Inferior parietal cortex (tissue), 1 donor: ENCODE data around the gene USP7.
"Not testable (repeated sequence)": the region's sequence is repeated elsewhere in the genome, so short reads cannot be mapped to it uniquely, and the experiment has no call there.

Experiments used
- DNase-seq: peaks from one replicate; pipeline ENCODE4 v3.0.0-alpha.2; 2016; ENCODE audit errors: extremely low spot score

USP7 gene

GRCh38 chr16:8963821-8964441 is at the start of gene USP7:
Gene USP7, minus strand, starts transcription at chr16:8963906. Its CDS starts 621 bp downstream, at chr16:8963285.
- DNase-seq, result peak; percentile 87

- DNase-seq, result no peak
Observed at GRCh38 chr16:9013508-9013864, 49.8 kb upstream of the USP7 start.

- DNase-seq, result no peak
Observed at GRCh38 chr16:9012848-9013507, 49.3 kb upstream of the USP7 start.

GRCh38 chr16:9012330-9012729 is 48.6 kb upstream of the USP7 start:
- no peak for DNase-seq

GRCh38 chr16:9008601-9009260 is 45.0 kb upstream of the USP7 start:
- DNase-seq, result peak; percentile 61

- no peak for DNase-seq
Observed at GRCh38 chr16:9007177-9007794, 43.6 kb upstream of the USP7 start.

GRCh38 chr16:9004183-9004582 is 40.5 kb upstream of the USP7 start:
- no peak for DNase-seq

GRCh38 chr16:9003763-9004162 is 40.1 kb upstream of the USP7 start:
- no peak for DNase-seq

- no peak for DNase-seq
Observed at GRCh38 chr16:9003322-9003721, 39.6 kb upstream of the USP7 start.

GRCh38 chr16:9002042-9002441 is 38.3 kb upstream of the USP7 start:
- DNase-seq, result no peak

GRCh38 chr16:9000664-9001063 is 37.0 kb upstream of the USP7 start:
- DNase-seq, result no peak

GRCh38 chr16:8999800-9000199 is 36.1 kb upstream of the USP7 start:
- no peak for DNase-seq

- no peak for DNase-seq
Observed at GRCh38 chr16:8998108-8998507, 34.4 kb upstream of the USP7 start.

- no peak for DNase-seq
Observed at GRCh38 chr16:8996891-8997290, 33.2 kb upstream of the USP7 start.

- no peak for DNase-seq
Observed at GRCh38 chr16:8990445-8990844, 26.7 kb upstream of the USP7 start.

GRCh38 chr16:8989099-8989878 is 25.6 kb upstream of the USP7 start:
- no peak for DNase-seq

GRCh38 chr16:8986818-8987191 is 23.1 kb upstream of the USP7 start:
- DNase-seq, result no peak

- DNase-seq, result no peak
Observed at GRCh38 chr16:8986111-8986510, 22.4 kb upstream of the USP7 start.

GRCh38 chr16:8982816-8983215 is 19.1 kb upstream of the USP7 start:
- DNase-seq, result no peak

- not testable (repeated sequence) for DNase-seq
Observed at GRCh38 chr16:8981901-8982300, 18.2 kb upstream of the USP7 start.

- DNase-seq, result not testable (repeated sequence)
Observed at GRCh38 chr16:8976189-8976588, 12.5 kb upstream of the USP7 start.

- DNase-seq, result no peak
Observed at GRCh38 chr16:8975039-8975438, 11.3 kb upstream of the USP7 start.
